Keratinocyte (primary cell): ENCODE measurements around the gene JAKMIP2. TPM values are rescaled to one million over a fixed set of nuclear protein-coding genes. Genes with fewer than 3 reads are reported as not detected.

ENCODE experiments used
- DNase-seq: peaks from one replicate; pipeline ENCODE4 v3.0.0-alpha.2; 2011; ENCODE audit warnings: low read depth, missing footprints, low spot score
- FAIRE-seq: peaks from 2 replicates; lab custom pipeline; 2011; peaks lifted over from hg19 to GRCh38; lab: Jason Lieb, UNC
- H2AFZ ChIP-seq: 2 replicates; pipeline ENCODE4 v1.6.0; 2012; ENCODE audit warnings: low read length, control low read depth, inconsistent platforms; ENCODE audit not compliant: control insufficient read depth
- H3K27ac ChIP-seq: 2 replicates; pipeline ENCODE4 v1.5.1; 2011; ENCODE audit warnings: low read length; ENCODE audit not compliant: control insufficient read depth, insufficient read depth
- H3K27me3 ChIP-seq: 3 replicates; pipeline ENCODE4 v1.6.0; 2011; ENCODE audit warnings: low read length; ENCODE audit not compliant: control insufficient read depth, insufficient read depth; ENCODE audit errors: extremely low read depth
- H3K36me3 ChIP-seq, 2 experiments: 2 replicates in 1 of 2; 3 replicates in 1 of 2; pipeline ENCODE4 v1.5.1; 2011; ENCODE audit warnings: low read length in 2 of 2, mild to moderate bottlenecking in 1 of 2; ENCODE audit not compliant: control insufficient read depth in 2 of 2, insufficient read depth in 2 of 2; ENCODE audit errors: extremely low read depth in 1 of 2
- H3K4me1 ChIP-seq: 3 replicates; pipeline ENCODE4 v1.5.1; 2011; ENCODE audit warnings: low read length; ENCODE audit not compliant: control insufficient read depth, insufficient read depth; ENCODE audit errors: extremely low read depth
- H3K4me2 ChIP-seq: 3 replicates; pipeline ENCODE4 v1.6.0; 2011; ENCODE audit warnings: low read depth, low read length; ENCODE audit not compliant: control insufficient read depth, insufficient read depth; ENCODE audit errors: extremely low read depth
- H3K4me3 ChIP-seq, 3 experiments: fragments of 200-600 bp in 1 of 3; sonication (generic) in 1 of 3; 2 replicates in 2 of 3; 3 replicates in 1 of 3; pipeline ENCODE4 v1.5.1; 2011 to 2016; ENCODE audit warnings: low read length in 3 of 3, mild to moderate bottlenecking in 3 of 3, control low read depth in 2 of 3, inconsistent platforms in 1 of 3, low read depth in 1 of 3, mixed read lengths in 1 of 3, mixed run types in 1 of 3, moderate library complexity in 1 of 3; ENCODE audit not compliant: control insufficient read depth in 2 of 3, insufficient read depth in 2 of 3; ENCODE audit errors: extremely low read depth in 1 of 3
- H3K79me2 ChIP-seq: 2 replicates; pipeline ENCODE4 v1.6.0; 2012; ENCODE audit warnings: low read length; ENCODE audit not compliant: control insufficient read depth, insufficient read depth
- H3K9ac ChIP-seq: 3 replicates; pipeline ENCODE4 v1.6.0; 2011; ENCODE audit warnings: low read length; ENCODE audit not compliant: control insufficient read depth, insufficient read depth; ENCODE audit errors: extremely low read depth
- H3K9me1 ChIP-seq: 3 replicates; pipeline ENCODE4 v1.6.0; 2011; ENCODE audit warnings: low read length; ENCODE audit not compliant: control insufficient read depth, insufficient read depth; ENCODE audit errors: extremely low read depth
- H3K9me3 ChIP-seq: 2 replicates; pipeline ENCODE4 v1.5.1; 2012; ENCODE audit warnings: low read depth, low read length; ENCODE audit not compliant: control insufficient read depth
- H4K20me1 ChIP-seq: 3 replicates; pipeline ENCODE4 v1.6.0; 2011; ENCODE audit warnings: low read length; ENCODE audit not compliant: control insufficient read depth, insufficient read depth; ENCODE audit errors: extremely low read depth
- CTCF ChIP-seq, 3 experiments: IDR thresholded peaks in 1 of 3; conservative IDR thresholded peaks in 1 of 3; optimal IDR thresholded peaks in 1 of 3; 2 replicates in 2 of 3; 3 replicates in 1 of 3; pipeline versions ENCODE3 to v1.5.1; 2011; ENCODE audit warnings: low read length in 3 of 3, mild to moderate bottlenecking in 3 of 3, moderate library complexity in 2 of 3, control low read depth in 1 of 3, inconsistent platforms in 1 of 3; ENCODE audit not compliant: insufficient read depth in 2 of 3; ENCODE audit errors: extremely low read depth in 1 of 3
- EZH2 ChIP-seq: IDR thresholded peaks from one replicate; pipeline ENCODE4 v1.6.1; 2012; ENCODE audit warnings: inconsistent platforms, mild to moderate bottlenecking, low read length, moderate library complexity
- dilution Hi-C: fragments of 300-500 bp; cut with MboI; formaldehyde crosslinking; loops from one replicate; pipeline ENCODE4 v1.7.0; 2020; ENCODE audit warnings: low sequenced_read_pairs; ENCODE audit not compliant: extremely low pct_ligation_motif_present
- polyA plus RNA-seq, 5 experiments: library from polyadenylated mRNA; depleted of rRNA in 3 of 5; stranded (reverse) in 3 of 5; stranded (forward) in 1 of 5; unstranded in 1 of 5; fragments of >200 nt; gene quantifications; 1 replicate in 1 of 5; 2 replicates in 3 of 5; 3 replicates in 1 of 5; pipeline versions ENCODE4 v1.2.1 to v1.2.3, GENCODE V29; 2011 to 2012; ENCODE audit warnings: missing spikeins in 2 of 5, low read depth in 1 of 5, low replicate concordance in 1 of 5

Gene JAKMIP2
- polyA plus RNA-seq, 1 donor (not counting 4 experiments of a cell fraction or from before 2014, with no cell fraction given) = not detected

DNA sequence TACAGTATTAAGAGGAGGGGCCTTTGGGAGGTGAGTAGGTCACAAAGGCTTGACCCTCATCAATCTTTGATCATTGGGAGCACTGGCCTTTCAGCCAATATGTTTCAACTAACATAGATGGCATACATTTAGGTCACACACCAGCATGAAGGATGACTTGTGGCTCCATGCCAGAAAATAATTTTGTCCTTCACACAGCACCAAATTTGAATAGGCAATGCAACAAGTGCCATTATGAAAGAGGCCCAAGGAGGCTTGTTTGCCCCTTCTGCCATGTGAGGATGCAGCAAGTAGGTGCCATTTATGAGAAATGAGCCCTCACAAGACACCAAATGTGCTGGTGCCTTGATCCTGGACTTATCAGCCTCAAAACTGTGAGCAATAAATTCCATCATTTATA is 81.1 kb downstream of the JAKMIP2 start:
- no peak overlapping the region for H3K27ac ChIP-seq

GRCh38 chr5:147699496-147700088 is 82.9 kb downstream of the JAKMIP2 start:
- H3K9ac ChIP-seq = no peak overlapping the region
- FAIRE-seq (no peak), DNase-seq (no peak)
- no peaks in the 10 kb centered on the region for H3K9me1 ChIP-seq
- H3K4me2 ChIP-seq = no peak overlapping the region
- H2AFZ ChIP-seq = no peak overlapping the region
- no peak overlapping the region for H3K27ac ChIP-seq
- dilution Hi-C loops = no loop called here
- H3K9me3 ChIP-seq = no peaks in the 10 kb centered on the region
- H3K36me3 ChIP-seq = no peaks in the 10 kb centered on the region
- H3K27me3 ChIP-seq = no peaks in the 10 kb centered on the region
- TF ChIP-seq CTCF (optimal IDR thresholded peaks at IDR 0.05 in 1 of 3, IDR thresholded peaks at IDR 0.05 in 1 of 3, conservative IDR thresholded peaks at IDR 0.05 in 1 of 3; ENCODE audit: extremely low read depth in 1 of 3, insufficient read depth in 2 of 3, low read length in 3 of 3) = no peak
- TF ChIP-seq EZH2 = no peak
- H4K20me1 ChIP-seq = no peaks in the 10 kb centered on the region
- no peak overlapping the region for H3K4me3 ChIP-seq
- H3K4me1 ChIP-seq = no peaks in the 10 kb centered on the region
- H3K79me2 ChIP-seq = no peaks in the 10 kb centered on the region

More for the DNA sequence above, 81.1 kb downstream of the JAKMIP2 start:
- Histone ChIP-seq H4K20me1 (no peaks in the 10 kb centered on the region), H2AFZ (no peak overlapping the region), H3K9me3 (no peaks in the 10 kb centered on the region), H3K79me2 (no peaks in the 10 kb centered on the region), H3K9me1 (no peaks in the 10 kb centered on the region), H3K4me3 (no peak overlapping the region), H3K36me3 (no peaks in the 10 kb centered on the region), H3K9ac (no peak overlapping the region), H3K4me1 (no peaks in the 10 kb centered on the region), H3K27me3 (no peaks in the 10 kb centered on the region), H3K4me2 (no peak overlapping the region)
- TF ChIP-seq EZH2 = no peak
- no peak for TF ChIP-seq CTCF (optimal IDR thresholded peaks at IDR 0.05 in 1 of 3, IDR thresholded peaks at IDR 0.05 in 1 of 3, conservative IDR thresholded peaks at IDR 0.05 in 1 of 3; ENCODE audit: extremely low read depth in 1 of 3, insufficient read depth in 2 of 3, low read length in 3 of 3)
- dilution Hi-C loops = no loop called here
- DNase-seq (no peak), FAIRE-seq (no peak)
